Epithelial cell of prostate (primary cell): ENCODE data around the gene CALHM3.
"Not testable (repeated sequence)": the region's sequence is repeated elsewhere in the genome, so short reads cannot be mapped to it uniquely, and the experiment has no call there.

Experiments used
- DNase-seq: peaks from one replicate; pipeline ENCODE4 v3.0.0-alpha.2; 2011; ENCODE audit warnings: low read depth, low spot score
- H3K27ac ChIP-seq: fragments of 450-650 bp; 2 replicates; pipeline ENCODE4 v1.5.1; 2017; ENCODE audit warnings: mild to moderate bottlenecking

Gene CALHM3, protein sequence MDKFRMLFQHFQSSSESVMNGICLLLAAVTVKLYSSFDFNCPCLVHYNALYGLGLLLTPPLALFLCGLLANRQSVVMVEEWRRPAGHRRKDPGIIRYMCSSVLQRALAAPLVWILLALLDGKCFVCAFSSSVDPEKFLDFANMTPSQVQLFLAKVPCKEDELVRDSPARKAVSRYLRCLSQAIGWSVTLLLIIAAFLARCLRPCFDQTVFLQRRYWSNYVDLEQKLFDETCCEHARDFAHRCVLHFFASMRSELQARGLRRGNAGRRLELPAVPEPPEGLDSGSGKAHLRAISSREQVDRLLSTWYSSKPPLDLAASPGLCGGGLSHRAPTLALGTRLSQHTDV

DNA sequence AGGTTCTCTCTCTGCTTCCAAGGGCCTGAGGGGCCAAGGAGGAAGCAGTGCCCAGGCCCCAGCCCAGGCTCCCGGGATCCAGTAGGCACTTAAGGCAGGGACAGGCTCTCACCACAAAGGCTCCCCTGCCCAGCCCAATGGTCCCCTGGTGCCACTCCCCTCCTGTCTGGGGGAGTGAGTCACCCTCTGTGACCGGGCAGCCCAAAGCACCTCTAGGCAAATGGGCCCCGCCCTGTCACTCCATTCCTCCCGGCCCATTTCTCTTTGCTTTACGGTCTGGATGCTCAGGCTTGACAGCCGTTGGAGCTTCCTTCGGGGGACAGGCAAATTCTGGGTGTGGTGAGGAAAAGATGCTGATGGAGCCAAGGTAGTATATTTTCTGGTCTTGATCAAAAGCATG is at the start of gene CALHM3:
Gene CALHM3, minus strand, starts transcription at position 106 of the 400 bp plus-strand sequence. CDS start 208 bp downstream, outside the sequence.
- no peak within 1 kb of the TSS for H3K27ac ChIP-seq
- no peak for DNase-seq

DNA sequence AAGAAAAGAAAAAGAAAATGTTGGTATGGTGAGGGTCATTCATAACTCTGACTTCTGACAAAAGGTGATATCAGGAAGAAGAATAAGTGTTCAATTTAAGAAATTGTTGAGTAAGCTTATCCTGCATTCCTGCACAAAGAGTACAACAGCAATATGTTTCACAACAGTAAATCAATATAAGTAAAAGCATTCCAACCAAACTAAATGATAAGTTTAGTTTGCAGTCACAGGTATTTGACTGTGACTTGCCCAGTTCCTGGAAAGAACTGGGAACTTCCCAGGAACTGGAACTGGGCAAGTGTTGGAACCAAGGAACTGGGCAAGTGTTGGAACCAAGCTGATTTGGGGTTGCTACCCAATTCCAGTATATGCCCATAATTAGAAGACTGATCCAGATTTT is 49.5 kb upstream of the CALHM3 start:
- H3K27ac ChIP-seq = peak overlapping the region; percentile 96
- DNase-seq = no peak

DNA sequence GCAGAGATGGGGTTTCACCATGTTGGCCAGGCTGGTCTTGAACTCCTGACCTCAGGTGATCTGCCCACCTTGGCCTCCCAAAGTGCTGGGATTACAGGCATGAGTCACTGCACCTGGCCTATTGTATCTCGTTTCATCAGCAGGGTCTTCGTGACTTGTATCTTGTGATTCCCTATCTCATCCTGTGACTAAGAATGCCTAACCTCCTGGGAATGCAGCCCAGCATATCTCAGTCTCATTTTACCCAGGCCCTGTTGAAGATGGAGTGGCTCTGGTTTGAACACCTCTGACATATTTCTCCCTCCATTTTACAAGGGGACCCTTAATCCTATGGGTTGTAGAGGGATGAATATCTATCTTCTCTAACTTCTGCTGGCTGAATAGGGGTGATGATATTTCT is 48.4 kb upstream of the CALHM3 start:
- H3K27ac ChIP-seq = peak overlapping the region; percentile 96
- DNase-seq = peak; percentile 67

DNA sequence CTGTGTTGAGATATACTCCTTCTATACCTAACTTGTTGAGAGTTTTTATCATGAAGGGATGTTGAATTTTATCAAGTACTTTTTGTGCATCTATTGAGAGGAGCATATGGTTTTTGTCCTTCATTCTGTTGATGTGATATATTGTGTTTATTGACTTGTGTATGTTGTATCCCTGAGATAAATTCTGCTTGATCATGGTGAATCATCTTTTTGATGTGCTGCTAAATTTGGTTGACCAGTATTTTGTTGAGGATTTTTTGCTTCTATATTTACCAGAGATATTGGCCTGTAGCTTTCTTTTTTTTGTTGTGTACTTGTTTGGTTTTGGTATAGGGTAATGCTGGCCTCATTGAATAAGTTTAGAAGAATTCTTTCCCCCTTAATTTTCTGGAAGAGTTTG is 46.9 kb upstream of the CALHM3 start:
- peak overlapping the region; percentile 96 for H3K27ac ChIP-seq
- DNase-seq = no peak

DNA sequence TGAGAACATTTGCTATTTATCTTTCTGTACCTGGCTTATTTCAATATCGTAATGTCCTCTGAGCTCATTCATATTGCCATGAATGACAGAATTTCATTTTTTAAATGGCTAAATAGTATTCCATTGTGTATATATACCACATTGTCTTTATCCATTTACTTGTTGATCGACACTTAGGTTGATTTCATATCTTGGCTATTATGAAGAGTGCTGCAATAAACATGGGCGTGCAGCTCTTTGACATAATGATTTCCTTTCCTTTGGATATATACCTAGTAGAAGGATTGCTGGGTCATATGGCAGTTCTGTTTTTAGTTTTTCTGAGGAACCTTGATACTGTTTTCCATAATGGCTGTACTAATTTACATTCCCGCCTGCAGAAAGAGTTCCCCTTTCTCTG is 44.6 kb upstream of the CALHM3 start:
- DNase-seq = no peak
- no peak overlapping the region for H3K27ac ChIP-seq

DNA sequence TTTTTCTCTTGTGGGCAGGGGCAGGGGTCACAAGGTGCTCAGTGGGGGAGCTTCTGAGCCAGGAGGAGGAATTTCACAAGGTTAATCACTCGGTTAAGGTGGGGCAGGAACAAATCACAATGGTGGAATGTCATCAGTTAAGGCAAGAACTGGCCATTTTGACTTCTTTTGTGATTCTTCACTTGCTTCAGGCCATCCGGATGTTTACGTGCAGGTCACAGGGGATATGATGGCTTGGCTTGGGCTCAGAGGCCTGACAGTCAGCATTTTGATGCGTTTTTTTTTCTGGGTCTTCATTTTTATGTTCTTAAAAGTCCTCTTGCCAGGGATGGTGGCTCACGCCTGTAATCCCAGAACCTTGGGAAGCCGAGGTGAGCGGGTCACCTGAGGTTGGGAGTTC is 43.0 kb upstream of the CALHM3 start:
- DNase-seq, H3K27ac ChIP-seq: not testable (repeated sequence)

DNA sequence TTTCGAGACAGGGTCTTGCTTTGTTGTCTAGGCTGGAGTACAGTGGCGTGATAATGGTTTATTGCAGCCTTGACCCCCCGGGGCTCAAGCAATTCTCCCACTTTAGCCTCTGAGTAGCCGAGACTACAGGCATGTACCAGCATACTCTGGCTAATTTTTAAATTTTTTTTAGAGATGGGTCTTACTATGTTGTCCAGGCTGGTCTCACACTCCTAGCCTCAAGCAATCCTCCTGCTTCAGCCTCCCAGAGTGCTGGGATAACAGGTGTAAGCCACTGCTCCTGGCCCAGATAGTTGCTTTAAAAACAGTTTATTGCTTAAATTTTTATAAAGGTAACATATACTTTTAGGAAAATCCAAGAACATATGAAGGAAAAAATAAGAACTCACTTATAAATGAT is 40.8 kb upstream of the CALHM3 start:
- no peak for DNase-seq
- peak overlapping the region; percentile 34 for H3K27ac ChIP-seq

DNA sequence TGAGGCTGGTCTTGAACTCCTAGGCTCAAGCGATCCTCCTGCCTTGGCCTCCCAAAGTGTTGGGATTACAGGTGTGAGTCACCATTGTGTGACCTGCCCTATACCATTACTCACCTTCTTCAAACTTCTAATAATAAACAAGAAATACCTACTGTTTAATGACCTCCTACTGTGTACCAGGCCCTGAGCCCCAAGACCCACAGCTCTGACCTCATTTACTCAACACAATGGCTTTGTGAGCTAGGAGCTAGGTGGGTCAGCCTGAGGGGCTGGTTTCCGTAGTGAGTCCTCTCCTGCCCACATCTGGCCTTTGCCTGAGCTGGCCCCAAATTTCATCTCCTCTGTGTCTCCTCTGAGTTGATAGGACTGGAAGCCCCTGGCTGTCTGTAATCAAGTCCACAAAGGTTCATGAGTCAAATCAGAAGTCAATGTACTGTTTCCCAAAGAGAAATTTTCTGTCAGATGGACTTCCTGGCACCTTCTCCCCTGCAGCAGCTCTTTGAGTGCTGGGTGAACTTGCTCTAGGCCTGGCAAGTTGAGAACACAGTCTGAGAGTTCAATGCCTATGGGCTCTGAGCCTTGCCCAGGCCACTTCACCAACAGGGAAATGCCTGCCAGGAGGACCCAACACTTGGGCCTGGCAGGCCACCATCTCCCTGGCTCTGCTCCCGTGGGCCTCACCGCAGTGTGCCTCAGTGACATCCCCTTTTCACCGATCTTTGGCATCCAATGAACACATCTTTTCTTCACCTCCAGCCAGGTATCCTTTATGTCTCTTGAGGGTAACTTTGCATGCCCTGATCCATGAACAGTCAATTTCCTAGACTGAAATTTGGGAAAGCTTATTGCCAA is 38.4 kb upstream of the CALHM3 start:
- H3K27ac ChIP-seq = no peak overlapping the region
- no peak for DNase-seq

DNA sequence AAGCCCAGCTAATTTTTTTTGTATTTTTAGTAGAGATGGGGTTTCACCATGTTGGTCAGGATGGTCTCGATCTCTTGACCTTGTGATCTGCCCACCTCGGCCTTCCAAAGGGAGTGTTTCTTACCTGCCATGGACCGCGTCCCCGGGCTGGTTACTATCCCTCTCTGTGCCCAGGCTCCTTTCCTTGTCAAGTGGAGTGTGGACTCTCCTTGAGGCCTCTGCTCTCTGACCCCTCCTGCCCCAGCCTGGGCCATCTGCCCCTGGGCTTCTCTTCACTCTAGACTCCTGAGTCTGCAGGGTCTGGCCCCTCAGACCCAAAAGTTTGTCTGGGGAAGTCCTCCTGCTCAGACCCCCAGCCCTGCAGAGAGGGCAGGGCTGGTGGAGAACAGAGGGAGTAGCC is 35.2 kb upstream of the CALHM3 start:
- no peak overlapping the region for H3K27ac ChIP-seq
- no peak for DNase-seq

DNA sequence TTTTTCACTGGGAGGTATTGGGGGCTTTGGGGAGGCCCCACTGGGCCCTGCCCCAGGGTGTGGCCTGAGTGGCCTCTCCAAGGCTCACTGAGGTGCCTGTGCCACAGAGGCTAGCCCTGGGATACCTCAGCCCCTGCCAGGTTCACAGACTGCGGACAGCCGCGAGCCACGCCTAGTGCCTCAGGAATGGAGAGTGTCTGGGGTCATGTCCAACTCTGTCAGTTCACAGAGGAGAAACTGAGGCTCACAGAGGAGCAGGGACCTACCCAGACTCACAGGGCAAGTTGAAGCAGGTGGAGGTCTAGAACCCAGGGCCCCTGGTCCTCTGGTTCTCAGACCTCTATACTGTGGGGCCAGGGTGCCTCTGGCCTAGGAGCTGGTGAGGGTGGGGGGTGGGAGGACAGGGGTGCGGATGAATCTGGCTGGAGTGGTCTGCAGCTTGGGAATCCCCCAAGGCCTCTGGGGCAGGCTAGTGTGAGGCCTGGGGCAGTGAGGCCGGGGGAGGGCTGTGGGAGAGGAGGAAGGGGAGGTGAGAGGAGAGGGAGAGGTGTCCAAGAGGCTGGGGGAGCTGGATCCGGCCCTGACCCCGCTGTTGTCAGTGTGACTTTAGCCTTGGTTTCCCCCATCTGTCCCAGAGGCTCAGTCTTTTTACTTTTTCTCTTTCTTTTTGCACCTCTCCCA is 34.5 kb upstream of the CALHM3 start:
- no peak overlapping the region for H3K27ac ChIP-seq
- DNase-seq = no peak

DNA sequence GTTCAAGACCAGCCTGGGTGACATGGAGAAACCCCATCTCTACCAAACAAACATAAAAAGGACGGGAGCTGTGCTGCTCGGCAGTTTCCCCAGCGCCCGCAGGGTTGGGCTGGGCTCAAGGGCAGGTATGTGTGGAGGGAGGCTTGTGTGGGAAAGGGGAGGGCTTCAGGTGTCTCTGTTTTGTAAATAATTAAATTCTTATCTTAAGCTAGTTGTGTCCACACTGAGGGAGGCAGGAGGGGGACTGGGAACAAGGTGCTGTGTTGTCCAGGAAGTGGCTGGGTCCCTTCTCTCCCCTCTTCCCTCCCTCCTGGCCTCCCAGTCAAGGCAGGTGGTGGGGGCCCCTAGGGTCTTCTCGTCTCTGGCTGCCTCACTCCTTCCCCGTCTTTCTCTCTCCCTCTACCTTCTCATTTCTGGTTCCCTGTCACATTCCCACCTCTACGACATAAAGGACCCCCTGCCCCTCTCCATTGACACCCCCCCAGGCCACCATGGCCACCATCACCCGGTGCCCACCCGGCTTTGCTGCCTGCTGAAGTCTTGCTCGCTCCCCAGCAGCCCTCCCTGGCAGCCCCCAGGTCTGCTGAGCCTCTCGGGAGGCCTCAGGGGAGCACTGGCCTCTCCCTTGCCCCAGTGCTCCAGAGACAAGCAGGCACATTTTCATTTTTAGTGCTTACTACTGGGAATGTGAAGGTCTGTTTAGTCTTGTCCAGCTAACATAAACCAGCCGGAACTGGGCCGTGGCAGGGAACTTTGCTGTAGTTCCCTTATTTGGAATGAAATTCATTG is 33.7 kb upstream of the CALHM3 start:
- no peak for DNase-seq
- H3K27ac ChIP-seq = no peak overlapping the region

DNA sequence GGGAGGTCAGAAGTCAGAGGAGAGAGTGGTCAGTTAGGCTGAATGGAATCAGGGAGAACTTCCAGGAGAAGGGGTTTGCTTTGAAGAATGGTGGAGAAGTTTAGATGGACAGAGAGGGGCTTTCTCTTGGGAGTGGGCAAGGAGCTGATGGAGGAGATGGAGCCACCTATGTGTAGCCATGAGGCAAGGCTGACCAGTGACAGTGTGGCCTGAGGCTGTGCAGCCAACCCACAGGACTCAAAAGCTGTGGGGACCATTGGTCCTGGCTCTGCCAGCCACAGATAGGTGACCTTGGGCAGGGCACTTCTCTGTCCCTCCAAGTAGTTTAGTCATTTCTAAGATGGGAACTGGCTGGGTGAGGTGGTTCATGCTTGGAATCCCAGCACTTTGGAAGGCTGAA is 33.1 kb upstream of the CALHM3 start:
- no peak for DNase-seq
- no peak overlapping the region for H3K27ac ChIP-seq

DNA sequence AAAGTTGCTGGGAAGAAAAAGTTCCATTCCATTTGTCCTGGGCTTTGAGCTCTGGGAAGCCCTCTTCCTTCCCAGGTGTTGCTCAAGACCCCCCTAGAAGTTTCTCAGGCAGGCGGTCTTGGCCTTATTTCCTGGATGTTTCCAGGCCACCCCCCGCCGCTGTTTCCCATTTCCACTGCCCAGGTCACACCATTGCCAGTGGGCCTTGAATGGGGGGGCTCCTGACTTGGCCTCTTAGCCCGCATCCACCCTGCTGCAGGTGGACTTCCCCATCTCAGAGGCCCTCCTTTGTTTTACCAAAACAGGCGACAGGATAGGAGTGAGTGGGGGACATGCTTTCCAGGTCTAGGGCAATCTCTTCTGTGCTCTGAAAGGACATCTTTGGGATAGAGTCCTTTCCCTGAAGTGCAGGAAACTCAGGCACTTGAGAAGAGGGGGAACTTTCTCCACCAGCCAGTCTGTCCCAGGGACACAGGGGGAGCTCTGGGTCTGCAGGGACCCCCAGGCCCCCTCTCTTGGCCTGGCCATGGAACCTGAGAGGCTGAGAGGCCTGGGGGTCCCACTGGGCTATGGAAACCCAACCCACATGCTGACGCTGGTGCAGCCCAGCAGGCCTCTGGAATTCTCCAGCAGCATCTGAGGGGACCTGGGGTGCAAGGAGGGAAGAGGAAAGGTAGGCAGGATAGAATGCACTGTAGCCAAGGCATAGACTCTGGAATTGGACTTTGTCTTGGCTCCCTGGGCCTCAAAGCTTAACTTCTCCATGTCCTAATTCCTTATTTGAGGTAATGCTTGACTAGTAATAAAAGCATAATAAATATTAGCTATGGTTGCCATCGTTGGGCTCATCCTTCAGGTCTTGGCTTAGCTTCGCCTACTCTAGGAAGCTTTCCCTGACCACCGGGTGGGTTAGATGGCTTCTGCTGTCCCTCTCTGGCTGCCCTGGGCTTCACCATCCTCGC is 32.0 kb upstream of the CALHM3 start:
- H3K27ac ChIP-seq = no peak overlapping the region
- DNase-seq = no peak

DNA sequence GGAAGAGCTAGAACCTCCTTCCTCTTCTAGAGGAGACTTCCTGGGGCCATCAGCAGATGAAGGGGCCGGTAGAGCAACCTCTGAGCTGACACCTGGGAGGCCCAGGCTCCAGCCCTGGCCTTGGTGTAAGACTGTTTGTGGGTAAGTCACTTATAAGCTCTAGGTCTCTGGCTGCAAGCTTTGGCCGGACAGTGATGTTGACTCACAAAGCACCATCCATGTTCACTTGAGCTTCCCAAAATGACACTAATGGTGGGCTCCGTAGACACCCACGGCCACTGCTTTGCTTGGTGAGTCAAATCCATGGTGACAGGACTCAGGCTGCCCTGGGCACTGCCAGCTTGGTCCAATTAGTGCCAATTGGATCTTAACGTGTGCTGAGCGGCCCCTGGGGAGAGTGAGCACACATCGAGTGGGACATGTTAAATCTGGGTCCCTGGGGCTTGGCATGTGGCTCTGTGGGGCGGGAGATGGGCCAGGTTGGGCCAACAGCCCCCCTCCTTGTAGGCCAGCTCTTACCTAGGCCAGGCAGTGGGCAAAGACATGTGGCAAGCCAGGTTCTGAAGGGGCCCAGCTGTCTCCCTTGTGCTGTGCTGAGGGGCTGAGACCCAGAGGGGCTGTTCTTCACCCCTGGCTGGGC is 31.1 kb upstream of the CALHM3 start:
- no peak overlapping the region for H3K27ac ChIP-seq
- no peak for DNase-seq

DNA sequence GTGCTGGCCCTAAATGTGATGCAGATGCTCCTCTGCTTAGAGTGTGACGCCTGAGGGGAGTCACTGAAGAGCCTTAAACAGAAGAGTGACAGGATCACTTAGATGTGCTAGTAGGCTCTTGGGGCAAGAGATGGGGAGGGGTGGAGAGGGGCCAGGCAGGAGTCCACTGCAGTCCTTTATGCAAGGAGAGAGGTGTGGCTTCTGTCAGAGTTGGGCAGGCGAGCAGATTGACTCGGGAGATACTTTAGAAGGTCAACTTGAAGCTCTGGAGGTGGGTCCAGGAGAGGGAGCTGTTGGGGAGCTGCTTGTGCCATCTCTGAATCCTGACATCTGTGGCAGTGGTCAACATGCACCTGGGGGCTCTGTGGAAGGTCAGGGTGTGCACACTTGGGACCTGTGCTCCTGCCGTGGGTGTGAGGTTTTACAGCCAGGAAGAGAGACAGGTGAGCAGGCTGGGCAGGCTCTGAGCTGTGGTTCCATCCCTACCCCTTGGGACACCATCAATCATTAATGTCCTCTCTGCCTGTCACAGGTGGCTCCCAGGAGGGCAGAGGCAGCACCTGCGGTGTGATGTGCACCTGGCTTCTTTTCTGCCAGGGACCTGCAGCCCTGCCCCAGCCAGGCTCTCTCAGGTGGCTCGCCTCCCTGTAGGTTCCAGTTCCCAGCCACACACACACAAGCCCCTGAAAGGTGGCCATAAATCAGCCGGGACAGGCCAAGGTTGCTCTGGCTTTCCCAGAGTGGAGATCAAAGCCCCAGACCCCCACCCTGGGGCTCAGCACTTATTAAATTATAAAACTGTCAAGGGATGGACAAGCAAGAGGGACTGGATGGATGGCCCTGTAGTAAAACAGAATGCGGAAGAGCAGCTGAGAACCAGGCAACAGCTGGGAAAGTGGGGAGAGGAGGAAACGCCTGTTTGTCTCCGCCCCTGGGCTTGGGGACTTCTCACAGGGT is 28.5 kb upstream of the CALHM3 start:
- H3K27ac ChIP-seq = no peak overlapping the region
- DNase-seq = no peak

DNA sequence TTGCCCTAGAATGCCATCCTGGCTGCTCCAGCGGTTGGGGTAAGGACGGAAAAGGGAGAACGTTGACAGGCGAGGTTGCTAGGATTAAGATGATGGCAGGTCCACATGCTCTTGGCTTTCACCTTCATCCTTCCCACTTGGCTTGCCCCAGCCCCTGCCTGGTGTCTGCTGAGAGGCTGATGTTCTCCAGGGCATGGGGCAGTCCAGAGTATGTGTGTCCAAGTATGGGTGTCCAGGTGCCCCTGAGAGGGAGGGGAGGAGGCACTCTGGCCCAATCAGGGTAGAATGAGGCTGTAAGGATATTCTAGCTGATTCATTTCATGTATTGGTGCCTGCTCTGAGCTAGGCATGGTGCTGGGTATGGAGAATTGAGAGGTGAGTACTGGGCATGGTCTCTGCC is 27.0 kb upstream of the CALHM3 start:
- no peak overlapping the region for H3K27ac ChIP-seq
- DNase-seq = no peak

DNA sequence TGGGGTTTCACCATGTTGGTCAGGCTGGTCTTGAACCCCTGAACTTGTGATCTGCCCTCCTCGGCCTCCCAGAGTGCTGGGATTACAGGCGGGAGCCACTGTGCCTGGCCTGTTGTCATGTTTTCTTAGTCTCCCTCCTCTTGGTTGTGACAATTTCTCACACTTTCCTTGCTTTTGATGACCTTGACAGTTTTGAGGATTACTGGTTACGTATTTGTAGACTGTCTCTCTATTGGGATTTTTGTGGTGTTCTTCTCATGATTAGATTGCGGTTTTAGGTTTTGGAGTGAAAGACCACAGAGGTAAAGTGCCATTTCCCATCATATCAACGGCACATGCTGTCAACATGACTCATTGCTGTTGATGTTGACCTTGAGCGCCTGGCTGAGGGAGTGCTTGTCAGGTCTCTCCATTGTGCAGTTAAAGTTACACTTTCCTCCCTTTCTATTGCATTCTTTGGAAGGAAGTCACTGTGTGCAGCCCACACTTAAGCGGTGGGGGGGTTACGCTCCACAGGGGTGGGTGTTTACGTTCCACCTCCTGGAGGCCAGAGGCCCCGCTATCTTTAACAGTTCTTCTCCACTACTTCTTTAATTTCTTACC is 25.2 kb upstream of the CALHM3 start:
- DNase-seq = no peak

More for the DNA sequence above, 25.2 kb upstream of the CALHM3 start:
- no peak overlapping the region for H3K27ac ChIP-seq
